ENCODE data around the gene GAB2.
A peak's percentile ranks its signal among the peaks of the same experiment; 100 is the strongest.
"Not testable (repeated sequence)": the region's sequence is repeated elsewhere in the genome, so short reads cannot be mapped to it uniquely, and the experiment has no call there.

The GAB2 gene

GRCh38 chr11:78361228-78361627, 56.4 kb downstream of the GAB2 start:
- no peak for DNase-seq

GRCh38 chr11:78359921-78360320, 57.7 kb downstream of the GAB2 start:
- DNase-seq, result no peak

- not testable (repeated sequence) for DNase-seq
Measured at GRCh38 chr11:78357924-78358323, 59.7 kb downstream of the GAB2 start.

- DNase-seq, result not testable (repeated sequence)
Measured at GRCh38 chr11:78357425-78357824, 60.2 kb downstream of the GAB2 start.

- not testable (repeated sequence) for DNase-seq
Measured at GRCh38 chr11:78355742-78356141, 61.9 kb downstream of the GAB2 start.

DNA sequence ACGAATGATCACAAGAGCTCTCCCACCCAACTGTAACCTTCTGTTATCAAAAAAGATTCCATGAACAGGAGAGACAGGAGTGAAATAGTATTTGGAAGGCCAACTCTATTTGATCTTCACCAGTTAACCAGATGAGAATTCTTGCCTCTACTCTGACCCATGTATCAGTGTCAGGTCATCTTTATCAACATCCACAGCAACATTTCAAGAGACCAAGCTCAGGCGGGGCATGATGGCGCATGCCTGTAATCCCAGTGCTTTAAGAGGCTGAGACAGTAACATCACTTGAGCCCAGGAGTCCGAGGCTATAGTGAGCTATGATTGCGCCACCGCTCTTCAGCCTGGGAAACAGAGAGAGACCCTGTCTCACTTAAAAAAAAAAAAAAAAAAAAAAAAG, 62.3 kb downstream of the GAB2 start:
- DNase-seq, result no peak

DNA sequence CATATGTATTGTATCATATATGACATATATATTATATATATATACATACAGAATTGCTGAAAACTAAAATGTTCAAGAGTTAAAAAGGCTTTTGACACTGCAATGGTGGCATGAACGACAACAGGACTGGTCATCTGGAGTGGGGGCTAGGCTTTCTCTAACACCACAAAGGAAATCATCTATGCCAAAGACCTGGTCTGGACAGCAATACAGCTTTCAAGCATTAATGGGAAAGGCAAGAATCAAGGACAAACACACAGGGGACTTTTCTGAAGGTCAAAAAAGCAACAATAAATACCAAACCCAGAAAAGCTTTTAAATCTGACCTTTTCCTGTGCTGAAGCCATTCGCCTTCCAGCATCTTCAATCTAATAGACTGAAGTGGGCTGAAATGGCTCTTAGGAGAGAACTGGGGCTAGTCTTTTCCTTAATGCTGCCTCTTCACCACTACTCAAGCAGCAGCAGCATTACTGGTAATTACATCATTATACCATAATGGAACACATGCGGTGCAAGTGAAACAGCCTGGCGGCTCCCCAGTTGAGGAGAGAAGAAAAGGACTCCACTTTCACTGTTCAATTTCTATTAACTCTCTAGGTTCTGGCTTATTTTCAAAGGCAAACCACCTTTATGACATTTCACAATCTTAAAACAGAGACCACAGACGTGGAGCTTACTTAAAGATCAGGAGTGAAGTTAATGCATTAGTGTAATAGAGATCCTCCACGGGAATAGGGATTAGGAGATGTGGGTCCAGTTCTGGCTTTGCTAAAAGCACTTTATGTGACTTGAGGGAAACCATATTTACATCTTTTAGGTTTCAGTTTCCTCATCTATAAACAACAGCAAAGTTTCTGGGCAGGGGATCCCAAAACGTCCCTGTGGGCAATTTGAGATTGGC, 63.0 kb downstream of the GAB2 start:
- DNase-seq, result peak; percentile 70

- DNase-seq, result no peak
Measured at GRCh38 chr11:78351979-78352841, 65.4 kb downstream of the GAB2 start.

DNA sequence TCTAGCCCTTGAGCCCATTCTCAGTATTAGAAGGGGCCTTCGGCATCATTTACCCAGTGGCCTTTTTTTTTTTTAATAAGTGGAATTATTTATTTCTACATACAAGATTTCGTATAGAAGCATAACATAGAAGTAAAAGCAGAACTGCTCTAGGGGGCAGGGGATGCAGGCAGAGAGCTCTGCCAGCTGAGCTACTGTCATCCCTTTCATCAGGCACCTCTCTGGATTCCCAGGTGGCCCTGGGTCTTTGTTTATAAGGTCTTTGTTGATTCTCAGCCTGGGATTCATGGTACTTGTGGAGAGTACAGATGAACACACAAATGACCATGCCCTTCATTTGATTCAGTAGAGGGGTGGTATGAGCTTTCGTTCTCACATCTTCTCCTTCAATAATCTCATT, 66.4 kb downstream of the GAB2 start:
- DNase-seq, result no peak

- no peak for DNase-seq
Measured at GRCh38 chr11:78350646-78351165, 66.9 kb downstream of the GAB2 start.

GRCh38 chr11:78350091-78350645, 67.5 kb downstream of the GAB2 start:
- DNase-seq, result no peak

DNA sequence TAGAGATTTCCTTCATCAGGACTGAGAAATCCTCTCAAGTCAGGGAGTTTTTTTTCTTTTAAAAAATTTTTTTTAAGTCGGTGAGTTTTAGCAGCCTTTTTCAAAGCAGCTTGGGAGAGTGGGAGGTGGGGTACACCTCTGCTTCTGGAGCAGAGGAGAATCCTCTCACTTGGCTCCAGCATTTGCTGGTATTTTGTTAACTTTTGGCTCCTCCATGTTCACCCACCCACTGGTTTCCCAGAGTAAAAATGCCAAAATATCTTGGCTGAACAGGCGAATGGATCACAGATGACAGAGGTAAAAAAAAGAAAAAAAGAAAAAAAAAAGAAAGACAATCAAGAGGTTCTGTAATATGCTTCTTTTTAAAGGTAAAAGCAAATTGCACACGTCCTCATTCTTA, 68.0 kb downstream of the GAB2 start:
- DNase-seq, result no peak

GRCh38 chr11:78349114-78349513, 68.5 kb downstream of the GAB2 start:
- DNase-seq, result no peak

- no peak for DNase-seq
Measured at GRCh38 chr11:78347956-78348355, 69.7 kb downstream of the GAB2 start.

DNA sequence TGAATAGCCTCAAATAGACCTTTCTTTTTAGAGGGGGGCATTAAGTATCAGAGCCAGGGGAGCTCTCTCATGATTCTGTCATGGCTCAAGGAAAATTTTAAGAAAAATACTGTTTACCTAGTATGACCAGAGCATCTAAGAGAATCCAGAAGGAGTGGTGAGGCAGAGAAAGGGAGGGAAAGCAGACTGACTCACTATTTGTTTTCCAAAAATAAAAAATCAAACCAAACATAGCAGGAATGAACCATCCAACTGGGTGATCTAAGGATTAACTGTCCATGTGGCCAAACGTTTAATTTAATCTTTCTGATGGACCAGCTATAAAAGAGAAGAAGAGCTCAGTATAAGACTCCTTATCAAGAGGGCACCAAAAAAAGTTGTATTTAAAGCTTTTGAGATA, 70.8 kb downstream of the GAB2 start:
- no peak for DNase-seq

DNA sequence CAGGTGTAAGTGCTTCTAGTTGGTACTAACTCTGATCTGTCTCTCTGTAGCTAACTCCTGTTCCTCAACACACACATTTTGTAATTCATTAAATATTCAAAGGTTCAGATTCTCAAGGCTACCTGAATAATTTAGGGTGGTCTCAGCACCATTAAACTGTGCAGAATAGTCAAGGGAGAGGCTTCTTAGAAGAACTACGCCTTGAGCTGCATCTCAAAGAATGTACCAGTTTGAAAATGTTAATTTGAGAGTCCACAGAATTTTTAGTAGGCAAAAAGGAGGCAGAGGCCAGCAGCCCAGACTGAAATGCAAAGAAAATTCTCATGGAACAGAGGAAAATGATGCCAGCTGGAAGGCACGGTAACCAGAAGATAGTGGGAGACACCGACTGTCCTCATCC, 72.2 kb downstream of the GAB2 start:
- no peak for DNase-seq

- no peak for DNase-seq
Measured at GRCh38 chr11:78344676-78345075, 72.9 kb downstream of the GAB2 start.

- no peak for DNase-seq
Measured at GRCh38 chr11:78344094-78344493, 73.5 kb downstream of the GAB2 start.

DNA sequence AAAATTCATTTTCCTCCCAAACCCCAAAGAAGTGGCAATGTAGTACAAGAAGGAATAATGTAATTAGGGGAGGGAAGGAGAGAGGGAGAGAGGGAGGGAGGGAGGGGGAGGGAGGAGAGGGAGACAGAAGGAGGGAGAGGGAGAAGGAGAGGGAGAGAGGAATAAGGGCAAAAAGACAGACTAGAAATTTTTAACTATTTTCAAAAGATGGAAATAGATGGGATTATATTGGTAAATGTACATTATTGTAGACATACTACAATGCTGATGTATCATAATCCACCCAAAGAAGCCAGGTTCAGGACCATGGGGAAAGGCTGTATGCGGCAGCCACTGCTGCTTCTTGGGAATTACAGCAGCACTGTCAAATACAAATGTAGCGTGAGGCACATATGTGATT, 74.3 kb downstream of the GAB2 start:
- no peak for DNase-seq

DNA sequence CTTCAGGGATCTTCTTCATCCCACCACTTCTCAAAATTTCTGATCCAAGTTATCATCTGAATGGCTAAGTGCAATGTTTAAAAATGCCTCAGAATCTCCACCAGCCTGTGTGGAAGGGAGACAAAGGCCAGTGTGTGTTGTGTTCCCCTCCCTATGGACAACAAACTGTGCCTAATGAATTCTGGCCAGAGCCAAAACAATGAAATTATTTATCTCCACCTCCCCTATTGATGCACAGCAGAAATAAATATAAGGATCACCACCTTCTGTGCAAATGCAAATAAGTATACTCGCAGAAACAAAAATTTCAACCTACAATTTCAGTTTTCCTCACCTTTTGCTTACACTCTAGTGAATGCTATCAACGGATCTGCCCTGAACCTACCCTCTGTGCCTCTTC, 75.8 kb downstream of the GAB2 start:
- DNase-seq, result no peak

DNA sequence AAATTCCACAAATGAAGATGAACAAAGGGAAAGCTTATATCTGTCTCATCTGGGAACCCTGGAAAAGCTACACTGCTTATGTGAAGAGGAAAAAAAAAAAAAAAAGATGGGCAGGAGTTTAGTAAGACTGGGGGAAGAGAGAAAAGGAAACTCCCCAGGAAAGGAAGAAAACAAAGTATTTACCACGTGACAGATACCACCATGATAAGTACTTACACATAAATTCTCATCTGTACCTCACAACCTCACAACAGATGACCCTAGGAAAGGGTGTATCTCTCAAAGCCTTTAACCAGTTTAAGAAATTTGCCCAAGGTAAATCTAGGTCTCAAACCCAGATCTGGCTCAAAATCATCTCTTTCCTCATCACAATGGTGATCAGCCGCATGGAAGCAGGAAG, 77.1 kb downstream of the GAB2 start:
- DNase-seq, result no peak

- no peak for DNase-seq
Measured at GRCh38 chr11:78339945-78340344, 77.7 kb downstream of the GAB2 start.

DNA sequence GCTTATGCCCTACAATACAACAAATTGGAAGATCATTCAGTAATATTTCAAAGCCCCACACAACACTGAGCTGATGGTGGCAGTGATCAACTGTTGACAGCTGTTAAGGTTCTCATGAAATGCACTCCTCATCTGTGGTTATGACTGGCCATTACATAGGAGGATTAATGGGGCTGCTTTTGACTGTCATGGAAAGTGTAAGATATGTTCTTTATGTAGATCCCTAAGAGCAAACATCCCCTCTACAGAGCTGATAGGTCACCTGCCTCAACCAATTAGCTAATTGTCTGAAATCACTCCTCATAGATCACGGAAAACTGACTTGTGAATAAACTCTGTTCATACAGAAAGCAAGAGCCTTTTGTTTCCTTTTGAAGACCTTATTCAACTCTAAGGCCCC, 78.1 kb downstream of the GAB2 start:
- peak; percentile 26 for DNase-seq
